Esophagus muscularis mucosa (tissue), 4 donors: Measurements from ENCODE around the gene RGS12.

Source experiments
- EP300 ChIP-seq: sonication (generic); formaldehyde crosslinking; IDR thresholded peaks from one replicate; pipeline ENCODE4 v1.6.1; 2017; ENCODE audit warnings: antibody characterized with exemption
- POLR2AphosphoS5 ChIP-seq, 2 donors: sonication (generic); formaldehyde crosslinking; IDR thresholded peaks; one replicate each; pipeline ENCODE4 v1.6.1; 2017; ENCODE audit warnings: antibody characterized with exemption in 2 of 2
- TF ChIP-seq, protein P1 (sequence below), 3 experiments: fragments of 200-600 bp in 2 of 3; fragments of 450-650 bp in 1 of 3; sonication (generic) in 2 of 3; IDR thresholded peaks; one replicate each; pipeline ENCODE4 v1.5.1; 2017 to 2019; ENCODE audit warnings: antibody characterized with exemption in 3 of 3, mild to moderate bottlenecking in 2 of 3, moderate library complexity in 1 of 3

- TF ChIP-seq, protein P1, sequence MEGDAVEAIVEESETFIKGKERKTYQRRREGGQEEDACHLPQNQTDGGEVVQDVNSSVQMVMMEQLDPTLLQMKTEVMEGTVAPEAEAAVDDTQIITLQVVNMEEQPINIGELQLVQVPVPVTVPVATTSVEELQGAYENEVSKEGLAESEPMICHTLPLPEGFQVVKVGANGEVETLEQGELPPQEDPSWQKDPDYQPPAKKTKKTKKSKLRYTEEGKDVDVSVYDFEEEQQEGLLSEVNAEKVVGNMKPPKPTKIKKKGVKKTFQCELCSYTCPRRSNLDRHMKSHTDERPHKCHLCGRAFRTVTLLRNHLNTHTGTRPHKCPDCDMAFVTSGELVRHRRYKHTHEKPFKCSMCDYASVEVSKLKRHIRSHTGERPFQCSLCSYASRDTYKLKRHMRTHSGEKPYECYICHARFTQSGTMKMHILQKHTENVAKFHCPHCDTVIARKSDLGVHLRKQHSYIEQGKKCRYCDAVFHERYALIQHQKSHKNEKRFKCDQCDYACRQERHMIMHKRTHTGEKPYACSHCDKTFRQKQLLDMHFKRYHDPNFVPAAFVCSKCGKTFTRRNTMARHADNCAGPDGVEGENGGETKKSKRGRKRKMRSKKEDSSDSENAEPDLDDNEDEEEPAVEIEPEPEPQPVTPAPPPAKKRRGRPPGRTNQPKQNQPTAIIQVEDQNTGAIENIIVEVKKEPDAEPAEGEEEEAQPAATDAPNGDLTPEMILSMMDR (IDR thresholded peaks at IDR 0.05) = no peak
- TF ChIP-seq EP300 (no peak), POLR2AphosphoS5 (IDR thresholded peaks at IDR 0.05) (no peak)
Measured at GRCh38 chr4:3318561-3319021, 25.8 kb downstream of the RGS12 start.
